ENCODE measurements around the gene IRF2BP2.

Gene IRF2BP2

DNA sequence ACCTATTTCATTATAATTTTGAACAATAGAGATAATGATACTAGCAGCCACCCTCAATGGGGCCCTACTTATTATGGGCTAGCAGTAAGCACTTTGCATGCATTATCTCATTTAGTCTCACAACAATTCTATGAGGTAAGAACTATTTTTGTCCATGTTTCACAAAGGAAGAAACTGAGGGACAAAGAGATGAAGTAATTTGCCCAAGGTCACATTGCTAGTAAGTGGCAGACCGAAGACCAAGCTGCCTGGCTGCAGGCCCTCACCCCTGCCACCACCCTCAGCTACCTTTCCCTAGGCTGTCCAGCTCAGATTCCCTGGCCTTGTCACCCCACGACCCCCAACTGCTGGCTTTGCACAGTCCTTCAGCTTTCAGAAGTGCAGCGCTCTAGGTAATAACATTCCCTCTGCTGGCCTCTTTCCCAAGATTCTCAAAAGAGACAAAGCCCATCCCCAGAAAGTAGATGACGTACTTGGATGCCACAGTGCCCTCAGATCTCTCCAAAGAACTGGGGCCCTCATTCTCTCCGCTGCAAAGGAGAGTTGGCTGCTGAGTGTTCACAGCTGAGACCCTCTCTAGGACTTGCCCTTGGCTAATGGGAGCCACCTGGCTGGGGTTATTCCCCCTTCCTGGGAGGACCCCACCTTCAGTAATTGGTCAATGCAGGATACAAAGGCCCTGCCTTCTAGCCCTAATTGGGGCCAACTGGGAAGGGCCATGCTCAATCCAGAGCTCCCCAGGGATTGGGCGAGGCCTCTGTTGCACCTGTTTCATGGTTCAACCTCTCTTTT is 39.5 kb downstream of the IRF2BP2 start:
- peak overlapping the region in 1 of 3 experiments; percentile 74 for H3K27ac Mint-ChIP-seq
- H3K9me3 Mint-ChIP-seq, result peaks cover 2% of the 10 kb centered on the region
- no peak overlapping the region for H3K4me3 Mint-ChIP-seq
- no peaks in the 10 kb centered on the region for H3K36me3 Mint-ChIP-seq (ENCODE audit: low read depth)
- peaks cover 8% of the 10 kb centered on the region for H3K27me3 Mint-ChIP-seq (ENCODE audit: low read depth)
- TF ChIP-seq, protein P1, sequence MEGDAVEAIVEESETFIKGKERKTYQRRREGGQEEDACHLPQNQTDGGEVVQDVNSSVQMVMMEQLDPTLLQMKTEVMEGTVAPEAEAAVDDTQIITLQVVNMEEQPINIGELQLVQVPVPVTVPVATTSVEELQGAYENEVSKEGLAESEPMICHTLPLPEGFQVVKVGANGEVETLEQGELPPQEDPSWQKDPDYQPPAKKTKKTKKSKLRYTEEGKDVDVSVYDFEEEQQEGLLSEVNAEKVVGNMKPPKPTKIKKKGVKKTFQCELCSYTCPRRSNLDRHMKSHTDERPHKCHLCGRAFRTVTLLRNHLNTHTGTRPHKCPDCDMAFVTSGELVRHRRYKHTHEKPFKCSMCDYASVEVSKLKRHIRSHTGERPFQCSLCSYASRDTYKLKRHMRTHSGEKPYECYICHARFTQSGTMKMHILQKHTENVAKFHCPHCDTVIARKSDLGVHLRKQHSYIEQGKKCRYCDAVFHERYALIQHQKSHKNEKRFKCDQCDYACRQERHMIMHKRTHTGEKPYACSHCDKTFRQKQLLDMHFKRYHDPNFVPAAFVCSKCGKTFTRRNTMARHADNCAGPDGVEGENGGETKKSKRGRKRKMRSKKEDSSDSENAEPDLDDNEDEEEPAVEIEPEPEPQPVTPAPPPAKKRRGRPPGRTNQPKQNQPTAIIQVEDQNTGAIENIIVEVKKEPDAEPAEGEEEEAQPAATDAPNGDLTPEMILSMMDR (IDR thresholded peaks at IDR 0.05; ENCODE audit: unreplicated experiment in 3 of 3), result no peak
- H3K4me1 Mint-ChIP-seq, result peaks cover 24% of the 10 kb centered on the region

DNA sequence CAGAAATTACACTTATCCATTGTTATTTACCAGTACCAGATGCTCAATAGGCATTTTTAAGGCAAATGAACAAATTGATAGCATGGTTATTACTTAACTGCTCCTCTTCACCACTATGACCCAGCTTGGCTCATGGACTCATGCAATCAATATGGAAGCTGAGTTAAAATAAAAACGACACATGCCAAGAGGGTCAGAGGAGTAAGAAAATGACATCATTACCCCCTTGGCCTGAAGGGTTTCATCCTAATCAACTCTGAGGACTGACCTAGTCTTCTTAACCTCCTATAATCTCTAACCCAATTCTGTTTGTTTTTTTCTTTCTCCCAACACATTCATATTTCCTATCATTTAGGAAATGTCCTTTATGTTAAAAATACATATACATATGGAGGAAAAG is 41.6 kb downstream of the IRF2BP2 start:
- TF ChIP-seq, protein P1 (IDR thresholded peaks at IDR 0.05; ENCODE audit: unreplicated experiment in 3 of 3), result no peak

DNA sequence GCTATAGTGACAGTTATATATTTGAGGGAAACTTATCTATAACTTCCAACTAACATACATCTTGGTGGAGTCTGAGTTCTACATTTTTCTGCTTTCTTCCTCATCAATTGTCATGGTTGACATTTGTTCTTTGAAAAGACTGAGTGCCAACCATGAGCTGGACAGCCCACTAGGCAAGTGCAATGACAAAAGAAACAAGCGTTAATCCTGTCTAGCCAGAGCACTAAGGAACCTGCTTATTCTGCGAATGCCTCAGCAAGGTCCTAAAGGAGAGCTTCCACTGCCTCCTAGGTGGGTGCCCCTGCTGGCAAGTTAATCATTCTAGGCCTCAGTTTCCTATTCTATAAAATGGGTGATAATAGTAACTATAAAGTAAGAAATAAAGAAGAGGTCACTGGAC is 44.8 kb downstream of the IRF2BP2 start:
- H3K4me3 Mint-ChIP-seq, result no peak overlapping the region
- H3K36me3 Mint-ChIP-seq (ENCODE audit: low read depth), result no peaks in the 10 kb centered on the region
- peaks cover 2% of the 10 kb centered on the region for H3K9me3 Mint-ChIP-seq
- H3K4me1 Mint-ChIP-seq, result peaks cover 18% of the 10 kb centered on the region
- peaks cover 3% of the 10 kb centered on the region for H3K27me3 Mint-ChIP-seq (ENCODE audit: low read depth)
- TF ChIP-seq, protein P1 (IDR thresholded peaks at IDR 0.05; ENCODE audit: unreplicated experiment in 3 of 3), result no peak
- peak overlapping the region in 1 of 3 experiments; percentile 27 for H3K27ac Mint-ChIP-seq

More for the DNA sequence above, 41.6 kb downstream of the IRF2BP2 start:
- peaks cover 4% of the 10 kb centered on the region for H3K27me3 Mint-ChIP-seq (ENCODE audit: low read depth)
- peaks cover 2% of the 10 kb centered on the region for H3K9me3 Mint-ChIP-seq
- H3K36me3 Mint-ChIP-seq (ENCODE audit: low read depth), result no peaks in the 10 kb centered on the region
- no peak overlapping the region for H3K4me3 Mint-ChIP-seq
- no peak overlapping the region for H3K27ac Mint-ChIP-seq
- H3K4me1 Mint-ChIP-seq, result peaks cover 21% of the 10 kb centered on the region

DNA sequence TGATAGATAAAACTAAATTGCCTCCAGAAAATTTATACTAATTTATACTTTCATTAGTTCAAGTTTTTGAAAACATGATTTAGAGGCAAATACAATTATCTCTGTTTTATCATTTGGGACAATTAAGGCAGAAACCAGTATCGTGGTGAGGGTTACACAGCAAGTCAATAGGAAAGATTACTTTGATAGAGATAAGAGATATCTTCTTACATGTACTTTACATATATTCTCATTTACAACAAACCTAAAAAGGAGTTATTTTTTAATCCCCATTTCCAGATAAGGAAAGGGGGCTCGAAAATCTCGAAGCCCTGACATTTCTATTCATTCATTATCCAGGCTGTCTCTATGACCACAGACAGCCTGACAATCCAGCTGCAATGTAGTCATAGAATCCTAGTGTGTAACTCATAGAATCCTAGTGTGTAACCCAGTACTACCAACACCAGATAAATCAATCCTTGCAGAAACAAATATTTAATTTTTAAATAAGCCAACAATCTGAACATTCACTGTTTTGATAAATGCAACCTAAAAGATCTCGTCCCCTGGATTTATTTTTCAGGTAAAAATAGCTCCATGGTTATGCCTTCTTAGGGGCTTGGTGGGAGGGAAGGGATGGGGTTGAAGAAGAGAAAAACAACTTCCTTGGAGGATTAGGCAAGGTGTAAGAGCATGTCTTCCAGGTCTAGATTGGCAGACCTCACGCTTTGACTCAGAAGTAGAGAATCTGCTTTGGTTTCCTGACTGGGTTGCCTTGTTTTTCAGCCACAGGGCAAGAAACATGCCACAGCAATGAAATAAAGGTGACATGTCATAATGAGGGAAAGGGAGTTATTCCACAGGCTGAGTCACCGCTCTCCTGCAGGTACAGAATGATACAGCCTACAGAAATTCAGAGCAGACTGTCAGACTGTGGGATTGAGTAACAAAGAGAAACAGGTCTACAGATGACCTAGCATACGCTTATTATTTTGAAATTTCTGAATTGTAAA is 45.6 kb downstream of the IRF2BP2 start:
- H3K4me1 Mint-ChIP-seq, result peaks cover 18% of the 10 kb centered on the region
- H3K27ac Mint-ChIP-seq, result peak overlapping the region in 1 of 3 experiments; percentile 27
- TF ChIP-seq, protein P1 (IDR thresholded peaks at IDR 0.05; ENCODE audit: unreplicated experiment in 3 of 3), result no peak
- H3K36me3 Mint-ChIP-seq (ENCODE audit: low read depth), result no peaks in the 10 kb centered on the region
- peaks cover 3% of the 10 kb centered on the region for H3K27me3 Mint-ChIP-seq (ENCODE audit: low read depth)
- H3K9me3 Mint-ChIP-seq, result peaks cover 2% of the 10 kb centered on the region
- no peak overlapping the region for H3K4me3 Mint-ChIP-seq

DNA sequence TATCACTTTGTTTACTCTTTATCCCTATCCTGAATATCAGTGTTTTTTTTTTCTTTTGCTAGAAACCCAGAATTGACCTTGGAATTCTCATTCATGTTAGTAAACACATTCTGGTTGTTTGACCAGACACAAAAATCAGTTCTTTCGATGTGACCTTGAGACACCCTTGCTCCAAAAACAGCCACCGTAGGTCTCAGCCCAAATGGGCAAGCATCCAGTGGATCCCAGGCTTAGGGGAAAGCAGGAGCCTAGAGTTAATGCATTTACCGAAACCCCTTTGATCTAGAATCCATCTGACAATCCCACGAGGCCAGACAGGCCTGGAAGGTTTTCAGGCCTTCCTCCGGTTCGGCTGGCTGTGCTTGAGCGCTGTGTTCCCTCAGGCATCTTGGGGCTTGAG is 47.6 kb downstream of the IRF2BP2 start:
- H3K27ac Mint-ChIP-seq, result peak overlapping the region; percentile 66 to 83 (median 81)
- peaks cover 22% of the 10 kb centered on the region for H3K4me1 Mint-ChIP-seq
- no peaks in the 10 kb centered on the region for H3K36me3 Mint-ChIP-seq (ENCODE audit: low read depth)
- H3K9me3 Mint-ChIP-seq, result peaks cover 2% of the 10 kb centered on the region
- TF ChIP-seq, protein P1 (IDR thresholded peaks at IDR 0.05; ENCODE audit: unreplicated experiment in 3 of 3), result no peak
- no peak overlapping the region for H3K4me3 Mint-ChIP-seq
- peaks cover 3% of the 10 kb centered on the region for H3K27me3 Mint-ChIP-seq (ENCODE audit: low read depth)
